HG03175 (cell line): Measurements from ENCODE around the gene ADM5.

ENCODE experiments used
- ATAC-seq: cut with Tn5 transposase; IDR thresholded peaks from one replicate; pipeline ENCODE4 v1.9.1; 2021; ENCODE audit warnings: mild to moderate bottlenecking, moderate library complexity; ENCODE audit not compliant: unreplicated experiment

ADM5 gene

GRCh38 chr19:49679771-49680413, 9.5 kb upstream of the ADM5 start:
- ATAC-seq: no peak

- ATAC-seq: no peak
Measured at GRCh38 chr19:49680421-49681351, 8.7 kb upstream of the ADM5 start.

- ATAC-seq: no peak
Measured at GRCh38 chr19:49681830-49682229, 7.6 kb upstream of the ADM5 start.

GRCh38 chr19:49682274-49682673, 7.1 kb upstream of the ADM5 start:
- no peak for ATAC-seq

GRCh38 chr19:49683814-49684250, 5.6 kb upstream of the ADM5 start:
- ATAC-seq: no peak

- ATAC-seq: no peak
Measured at GRCh38 chr19:49684251-49684982, 5.0 kb upstream of the ADM5 start.

GRCh38 chr19:49684983-49685553, 4.3 kb upstream of the ADM5 start:
- no peak for ATAC-seq

GRCh38 chr19:49685845-49686332, 3.5 kb upstream of the ADM5 start:
- ATAC-seq: no peak

- no peak for ATAC-seq
Measured at GRCh38 chr19:49686503-49687088, 2.8 kb upstream of the ADM5 start.

- ATAC-seq: no peak
Measured at GRCh38 chr19:49687150-49687549, 2.2 kb upstream of the ADM5 start.

GRCh38 chr19:49687566-49688316, 1.7 kb upstream of the ADM5 start:
- ATAC-seq: no peak

- no peak for ATAC-seq
Measured at GRCh38 chr19:49688531-49689132, 762 bp upstream of the ADM5 start.

- no peak for ATAC-seq
Measured at GRCh38 chr19:49690079-49690655, 773 bp downstream of the ADM5 start.

- no peak for ATAC-seq
Measured at GRCh38 chr19:49690656-49691242, 1.4 kb downstream of the ADM5 start, which contains the start of gene CPT1C. Gene CPT1C (plus strand): TSS chr19:49691116. CDS start chr19:49692253, 1,137 bp downstream.

GRCh38 chr19:49691243-49692146, 2.1 kb downstream of the ADM5 start:
- no peak for ATAC-seq

- ATAC-seq: no peak
Measured at GRCh38 chr19:49692147-49692506, 2.7 kb downstream of the ADM5 start.

GRCh38 chr19:49696115-49696514, 6.7 kb downstream of the ADM5 start:
- ATAC-seq: no peak

GRCh38 chr19:49696865-49697264, 7.5 kb downstream of the ADM5 start:
- no peak for ATAC-seq
